Activated CD4-positive, CD25-positive, alpha-beta regulatory T cell (primary cell): ENCODE data around the gene FARP2.
"Not testable (repeated sequence)": the region's sequence is repeated elsewhere in the genome, so short reads cannot be mapped to it uniquely, and the experiment has no call there.

Source experiments
- DNase-seq, 4 experiments: peaks; one replicate each; lab custom pipeline; 2025; lab: John Stamatoyannopoulos, UW

Gene FARP2

DNA sequence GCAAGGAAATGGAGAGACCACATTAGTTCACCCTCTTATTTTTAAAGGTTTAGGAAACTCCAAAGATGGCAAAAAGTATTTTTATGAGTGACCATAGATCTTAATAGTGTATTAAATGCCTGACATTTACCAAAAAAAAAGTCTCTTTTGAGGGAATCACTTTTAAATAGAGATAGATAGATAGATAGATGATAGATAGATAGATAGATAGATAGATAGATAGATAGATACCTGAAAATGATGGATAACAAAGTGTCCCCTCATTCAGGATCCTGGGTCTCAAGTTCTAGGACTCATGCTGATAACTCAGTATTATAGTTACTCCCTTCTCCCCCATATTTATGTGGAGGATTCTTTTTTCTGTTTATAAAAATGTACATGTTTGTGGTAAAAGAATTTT, 52.8 kb downstream of the FARP2 start:
- no peak for DNase-seq

DNA sequence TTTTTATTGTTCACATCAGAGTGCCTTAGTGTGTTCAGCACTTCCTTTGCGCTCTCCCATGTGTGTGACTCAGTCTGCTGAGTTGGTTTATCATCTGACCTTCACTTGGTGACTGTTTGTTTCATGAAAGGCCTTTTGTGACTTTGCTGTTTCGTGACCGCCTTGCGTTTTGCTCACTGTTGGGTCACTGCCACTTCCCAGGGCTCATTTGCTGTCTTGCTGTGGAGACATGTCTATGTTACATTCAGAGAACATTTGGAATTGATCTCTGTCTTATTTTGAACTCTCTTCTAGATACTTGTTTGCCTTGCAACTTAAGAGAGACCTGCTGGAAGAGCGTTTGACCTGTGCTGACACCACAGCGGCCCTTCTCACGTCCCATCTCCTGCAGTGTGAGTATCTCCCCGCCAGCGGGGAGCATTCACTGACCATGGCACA, 54.7 kb downstream of the FARP2 start:
- DNase-seq: no peak

DNA sequence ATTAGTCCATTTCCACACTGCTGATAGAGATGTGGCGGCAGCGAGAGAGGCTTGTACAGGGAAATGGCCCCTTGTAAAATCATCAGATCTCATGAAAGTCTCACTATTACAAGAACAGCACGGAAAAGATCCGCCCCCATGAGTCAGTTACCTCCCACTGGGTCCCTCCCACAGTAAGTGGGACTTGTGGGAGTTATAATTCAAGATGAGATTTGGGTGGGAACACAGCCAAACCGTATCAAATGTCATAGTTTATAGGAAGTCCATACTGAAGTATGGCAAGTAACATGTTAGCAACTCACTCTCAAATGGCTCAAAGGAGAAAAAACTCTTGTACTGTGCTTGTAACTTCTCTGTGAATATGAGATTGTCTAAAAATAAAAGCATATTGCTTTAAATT, 56.1 kb downstream of the FARP2 start:
- DNase-seq: no peak

DNA sequence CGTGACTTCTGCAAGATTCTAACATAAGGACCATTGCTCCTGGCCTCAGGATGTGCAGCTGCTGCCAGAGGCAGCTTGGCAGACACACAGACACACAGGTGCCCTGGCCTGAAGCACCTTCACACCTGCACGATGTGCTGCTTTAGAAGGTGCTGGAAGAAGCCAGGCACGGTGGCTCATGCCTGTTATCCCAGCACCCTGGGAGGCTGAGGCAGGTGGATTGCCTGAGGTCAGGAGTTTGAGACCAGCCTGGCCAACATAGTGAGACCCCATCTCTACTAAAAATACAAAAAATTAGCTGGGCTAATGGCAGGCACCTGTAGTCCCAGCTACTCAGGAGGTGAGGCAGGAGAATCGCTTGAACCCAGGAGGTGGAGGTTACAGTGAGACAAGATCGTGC, 57.4 kb downstream of the FARP2 start:
- not testable (repeated sequence) for DNase-seq

DNA sequence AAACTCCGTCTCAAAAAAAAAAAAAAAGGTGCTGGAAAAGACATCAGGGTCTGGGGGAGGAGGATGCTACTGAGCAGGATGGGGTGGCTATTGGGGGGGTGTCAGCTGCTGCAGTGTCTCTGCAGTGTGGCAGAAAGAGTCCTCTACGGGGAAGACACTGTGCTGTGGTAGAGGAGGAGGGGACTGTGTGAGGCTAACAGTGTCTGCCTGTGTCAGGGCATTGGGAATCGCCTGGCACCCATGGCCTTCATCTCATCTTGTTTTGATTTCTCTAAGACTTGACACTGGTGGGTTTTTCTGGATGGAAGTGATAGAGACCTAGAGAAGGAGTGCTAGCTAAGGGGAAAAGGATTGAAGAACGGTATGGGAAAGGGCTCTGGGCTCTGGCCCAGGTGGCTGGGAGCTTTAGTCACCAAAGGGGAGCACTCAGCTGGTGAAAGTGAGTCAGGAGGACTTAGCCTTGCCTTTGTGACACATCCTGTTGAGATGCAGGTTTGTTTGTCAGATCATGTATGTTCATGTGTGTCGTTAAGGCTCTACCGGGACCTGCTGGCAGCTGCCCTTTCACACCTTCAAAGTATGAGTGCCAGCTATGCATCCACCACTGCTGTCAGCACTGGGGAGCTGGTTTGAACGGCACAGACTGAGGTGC, 58.0 kb downstream of the FARP2 start:
- DNase-seq: no peak

DNA sequence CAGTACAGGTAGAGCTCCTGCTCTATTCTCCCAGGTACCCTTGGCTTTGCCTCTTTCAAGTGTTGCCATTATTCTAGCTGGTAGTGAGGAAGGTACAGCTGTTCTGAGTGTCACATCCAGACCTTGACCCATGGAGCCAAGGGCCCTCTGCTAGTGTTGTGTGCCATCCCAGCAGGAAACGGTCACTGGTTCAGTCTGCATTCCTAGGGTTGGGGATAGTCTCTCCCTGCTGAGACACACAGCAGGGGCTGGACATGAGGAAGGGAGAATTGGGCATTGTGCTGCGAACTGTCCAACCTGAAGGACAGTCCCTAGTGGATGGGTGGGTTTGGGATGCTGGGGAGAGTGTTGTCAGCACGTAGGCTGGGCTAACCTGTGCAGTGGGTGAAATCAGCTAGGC, 59.1 kb downstream of the FARP2 start:
- DNase-seq: no peak

DNA sequence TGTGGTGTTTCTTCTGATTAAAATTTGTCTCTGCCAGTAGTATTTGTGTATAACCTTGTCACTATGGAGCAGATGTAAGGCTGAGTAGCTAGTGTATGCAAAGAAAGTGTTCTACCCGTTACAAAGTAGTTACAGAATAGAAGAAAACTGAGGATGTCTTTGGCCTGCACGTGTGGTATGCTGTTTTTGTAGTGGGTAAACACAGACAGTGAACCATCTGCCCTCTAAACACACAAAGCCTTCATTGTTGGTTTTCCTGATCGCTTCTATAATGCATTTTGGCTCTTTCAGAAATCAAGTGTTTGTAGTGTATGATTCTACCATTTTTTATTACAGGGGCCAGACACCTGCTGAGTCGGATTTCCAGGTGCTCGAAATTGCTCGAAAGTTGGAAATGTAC, 61.5 kb downstream of the FARP2 start:
- DNase-seq: no peak

DNA sequence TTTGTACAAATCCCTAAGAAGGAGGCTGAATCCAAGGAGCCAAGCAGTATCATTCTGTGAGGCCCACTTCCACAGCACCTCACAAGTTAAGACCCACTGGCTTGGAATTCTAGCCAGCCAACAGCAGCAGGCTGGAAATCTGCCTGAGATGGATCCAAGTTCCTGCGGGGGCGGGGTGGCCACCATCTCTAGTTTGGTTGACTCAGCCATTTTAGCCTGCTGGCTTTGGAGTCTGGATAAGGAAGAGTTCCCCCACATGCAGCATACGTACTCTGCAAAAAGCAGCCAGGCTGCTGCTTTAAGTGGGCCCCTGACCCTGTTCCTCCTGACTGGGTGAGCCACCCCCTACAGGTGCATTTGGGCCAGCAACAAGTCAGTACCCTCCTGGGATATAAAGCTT, 65.2 kb downstream of the FARP2 start:
- DNase-seq: no peak

DNA sequence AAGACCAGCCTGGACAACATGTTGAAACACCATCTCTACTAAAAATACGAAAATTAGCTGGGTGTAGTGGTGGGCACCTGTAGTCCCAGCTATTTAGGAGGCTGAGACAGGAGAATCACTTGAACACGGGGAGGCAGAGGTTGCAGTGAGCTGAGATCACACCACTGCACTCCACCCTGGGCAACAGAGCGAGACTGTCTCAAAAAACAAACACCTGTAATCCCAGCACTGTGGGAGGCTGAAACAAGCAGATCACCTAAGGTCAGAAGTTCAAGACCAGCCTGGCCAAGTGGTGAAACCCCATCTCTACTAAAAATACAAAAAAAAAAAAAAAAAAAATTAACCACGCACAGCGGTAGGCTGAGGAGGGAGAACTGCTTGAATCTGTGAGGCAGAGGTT, 65.9 kb downstream of the FARP2 start:
- not testable (repeated sequence) for DNase-seq

DNA sequence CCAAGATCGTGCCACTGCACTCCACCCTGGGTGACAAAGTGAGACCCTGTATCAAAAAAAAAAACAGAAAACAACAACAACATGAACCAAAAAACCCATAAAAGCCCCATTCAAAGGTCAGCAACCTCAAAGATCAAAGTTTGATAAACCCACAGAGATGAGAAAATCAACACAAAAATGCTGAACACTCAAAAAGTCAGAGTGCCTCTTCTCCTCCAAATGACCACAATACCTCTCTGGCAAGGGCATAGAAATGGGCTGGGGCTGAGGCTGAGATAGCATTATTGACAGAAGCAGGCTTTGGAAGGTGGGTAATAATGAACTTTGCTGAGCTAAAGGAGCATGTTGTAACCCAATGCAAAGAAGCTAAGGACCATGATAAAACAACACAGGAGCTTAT, 66.3 kb downstream of the FARP2 start:
- no peak for DNase-seq

DNA sequence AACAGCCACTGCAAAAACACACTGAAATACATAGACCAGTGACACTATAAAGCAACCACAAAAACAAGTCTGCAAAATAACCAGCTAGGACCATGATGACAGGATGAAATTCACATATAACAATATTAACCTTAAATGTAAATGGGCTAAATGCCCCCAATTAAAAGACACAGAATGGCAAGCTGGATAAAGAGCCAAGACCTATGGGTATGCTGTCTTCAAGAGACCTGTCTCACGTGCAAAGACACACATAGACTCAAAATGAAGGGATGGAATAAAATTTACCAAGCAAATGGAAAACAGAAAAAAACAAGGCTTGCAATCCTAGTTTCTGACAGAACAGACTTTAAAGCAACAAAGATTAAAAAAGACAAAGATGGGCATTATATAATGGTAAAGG, 67.4 kb downstream of the FARP2 start:
- DNase-seq: not testable (repeated sequence)

DNA sequence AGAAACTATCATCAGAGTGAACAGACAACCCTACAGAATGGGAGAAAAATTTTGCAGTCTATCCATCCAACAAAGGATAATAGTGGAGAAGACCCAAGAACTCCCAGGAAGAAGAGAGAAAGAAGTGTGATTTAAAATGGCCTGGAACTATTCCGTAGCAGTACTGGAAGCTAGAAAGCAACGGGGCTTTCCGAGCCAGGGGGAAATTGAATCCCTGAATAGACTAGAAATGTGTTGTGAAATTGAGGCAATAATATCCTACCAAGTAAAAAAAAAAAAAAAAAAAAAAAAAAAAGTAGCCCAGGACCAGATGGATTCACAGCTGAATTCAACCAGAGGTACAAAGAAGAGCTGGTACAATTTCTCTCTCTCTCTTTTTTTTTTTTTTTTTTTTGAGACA, 69.3 kb downstream of the FARP2 start:
- DNase-seq: no peak

DNA sequence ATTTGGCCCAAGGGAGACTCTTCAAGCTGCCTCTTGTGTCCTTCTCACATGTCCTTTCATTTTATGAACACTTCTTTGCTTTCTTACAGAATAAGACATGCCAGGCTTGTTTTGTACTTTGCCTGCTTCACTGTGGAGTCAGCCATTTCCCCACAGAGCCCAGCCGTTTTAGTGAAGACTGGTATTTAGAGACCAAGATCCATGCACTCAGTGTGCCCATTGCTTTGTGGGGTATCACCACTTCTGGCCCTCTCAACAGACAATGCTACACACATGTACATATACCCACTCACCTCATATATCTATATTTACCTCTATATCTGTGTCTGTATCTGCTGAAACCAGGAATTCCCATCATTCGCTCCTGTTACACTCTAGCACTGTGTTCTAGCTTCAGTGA, 74.1 kb downstream of the FARP2 start:
- DNase-seq: no peak

DNA sequence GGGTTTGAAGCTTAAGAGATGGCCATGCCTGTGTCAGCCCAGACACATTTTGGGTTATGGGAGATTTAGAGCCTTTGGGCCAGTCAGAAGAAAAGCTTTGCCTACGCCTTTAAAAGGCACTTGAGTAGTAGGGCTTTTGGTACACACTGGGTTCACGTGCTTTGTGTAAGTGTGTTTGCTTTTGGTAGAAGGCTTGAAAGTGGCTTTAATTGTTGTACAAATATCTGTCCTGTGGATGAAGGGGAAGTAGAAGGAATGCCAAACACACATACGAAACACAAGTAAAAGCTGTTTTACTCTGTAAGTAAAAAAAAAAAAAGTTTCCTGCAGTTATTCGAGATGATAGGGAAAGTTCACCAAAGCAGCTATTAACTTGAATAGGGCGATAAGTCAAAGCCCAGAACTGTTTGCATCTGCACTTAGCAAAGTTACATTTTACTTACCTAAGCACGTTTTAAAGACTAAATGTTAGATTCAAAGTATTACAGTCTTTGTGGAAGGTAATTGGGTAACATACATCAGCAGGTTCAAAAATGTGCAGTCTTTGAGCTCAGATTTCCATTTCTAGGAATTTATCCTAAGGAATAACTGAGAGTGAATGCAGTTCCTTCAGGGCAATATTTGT, 76.9 kb downstream of the FARP2 start:
- no peak for DNase-seq

DNA sequence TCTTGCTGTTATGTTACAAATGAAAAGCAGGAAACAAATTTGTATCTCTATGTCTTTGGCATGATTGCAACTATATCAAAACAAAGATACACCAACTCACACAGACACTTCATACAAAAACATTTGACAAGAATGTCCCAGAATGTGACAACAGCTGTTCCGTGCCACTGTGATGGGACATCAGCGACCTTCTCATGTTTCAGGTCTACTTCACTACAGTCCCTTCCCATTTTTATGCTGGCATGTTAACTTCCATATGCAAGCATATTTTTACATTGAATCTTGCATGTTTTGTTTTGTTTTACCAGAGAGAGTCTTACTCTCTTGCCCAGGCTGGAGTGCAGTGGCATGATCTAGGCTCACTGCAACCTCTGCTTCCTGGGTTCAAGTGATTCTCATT, 81.1 kb downstream of the FARP2 start:
- DNase-seq: no peak

DNA sequence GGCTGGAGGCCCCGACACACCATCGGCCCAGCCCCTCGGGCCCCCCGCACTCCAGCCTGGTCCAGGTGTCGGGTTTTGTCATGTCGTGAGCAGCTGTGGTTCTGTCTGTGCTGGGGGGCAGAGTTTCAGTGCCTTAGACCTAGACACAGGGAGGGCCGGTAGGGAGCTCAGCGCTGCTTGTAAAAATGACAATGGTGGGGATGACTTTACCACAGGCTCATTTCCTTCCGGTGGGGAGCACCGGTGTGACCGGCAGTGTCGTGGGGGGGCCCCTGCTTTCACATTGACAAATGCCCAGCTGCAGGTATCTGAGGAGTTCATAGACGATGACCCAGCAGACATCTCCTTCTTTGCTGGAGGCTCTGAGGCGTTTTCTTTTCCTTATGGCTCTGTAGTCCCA, 85.4 kb downstream of the FARP2 start:
- DNase-seq: no peak

DNA sequence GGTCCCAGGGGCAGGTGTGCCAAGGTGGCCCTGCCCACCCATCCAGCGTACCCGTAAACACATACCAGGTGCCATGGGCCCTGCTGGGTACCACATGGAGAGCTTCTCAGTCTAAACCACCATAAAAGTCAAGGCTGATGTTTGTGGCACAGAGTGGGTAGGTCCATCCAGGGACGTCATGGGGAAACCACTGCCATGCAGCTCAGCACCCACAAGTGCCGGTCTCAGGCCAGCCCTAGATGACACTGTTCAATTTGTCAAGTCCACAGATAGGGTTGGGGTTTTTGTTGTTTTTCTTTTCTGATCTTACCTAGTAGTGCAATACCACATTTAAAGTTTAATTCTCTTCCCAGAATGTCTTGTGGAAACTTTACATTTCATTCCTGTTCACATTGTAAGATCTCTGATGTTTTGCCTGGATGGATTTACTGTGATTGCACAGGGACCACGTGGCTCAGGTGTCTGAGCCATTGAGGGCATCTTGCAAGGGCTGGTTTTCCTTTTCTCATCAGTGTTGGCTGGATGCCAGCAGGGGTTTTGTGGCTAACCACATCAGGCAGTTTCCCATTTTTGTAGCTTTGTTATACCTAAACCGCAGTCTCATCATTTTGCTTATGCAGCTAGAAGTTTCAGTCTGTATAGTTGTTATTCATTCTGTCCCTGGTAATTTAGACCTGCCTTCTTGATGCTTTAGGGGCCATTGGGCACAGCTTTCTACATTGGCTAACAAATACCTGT, 87.6 kb downstream of the FARP2 start:
- DNase-seq: peak; percentile 36 to 67 (median 50)

DNA sequence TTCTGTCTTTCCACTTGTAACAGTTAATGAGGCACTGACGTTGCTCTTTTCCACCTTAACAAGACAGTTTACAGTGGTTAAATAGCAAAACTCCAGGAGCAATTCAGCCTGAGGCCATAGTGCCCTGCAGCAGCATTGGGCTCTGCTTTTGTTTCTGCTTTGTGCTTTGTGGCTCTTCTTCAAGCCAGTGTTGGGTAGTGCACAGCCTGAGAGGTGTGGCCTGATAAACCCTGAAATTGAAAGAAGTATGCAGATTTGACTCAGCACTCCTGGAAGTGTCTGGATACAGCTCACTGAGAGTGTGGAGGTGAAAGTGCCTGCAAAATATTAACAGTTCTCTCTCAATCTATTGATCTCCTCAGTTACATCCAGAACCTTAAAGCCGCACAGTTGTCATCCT, 89.3 kb downstream of the FARP2 start:
- no peak for DNase-seq

DNA sequence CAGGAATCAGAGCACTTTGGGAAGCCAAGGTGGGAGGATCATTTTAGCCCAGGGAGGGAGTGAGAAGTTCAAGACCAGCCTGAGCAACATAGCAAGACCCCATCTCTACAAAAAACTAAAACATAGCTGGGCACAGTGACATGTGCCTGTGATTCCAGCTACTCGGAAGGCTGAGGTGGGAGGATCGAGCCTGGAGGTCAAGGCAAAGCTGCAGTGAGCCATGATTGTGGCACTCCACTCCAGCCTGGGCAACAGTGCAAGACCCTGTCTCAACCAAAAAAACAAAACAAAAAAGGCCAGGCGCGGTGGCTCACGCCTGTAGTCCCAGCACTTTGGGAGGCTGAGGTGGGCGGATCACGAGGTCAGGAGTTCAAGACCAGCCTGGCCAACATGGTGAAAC, 94.0 kb downstream of the FARP2 start:
- DNase-seq: not testable (repeated sequence)

DNA sequence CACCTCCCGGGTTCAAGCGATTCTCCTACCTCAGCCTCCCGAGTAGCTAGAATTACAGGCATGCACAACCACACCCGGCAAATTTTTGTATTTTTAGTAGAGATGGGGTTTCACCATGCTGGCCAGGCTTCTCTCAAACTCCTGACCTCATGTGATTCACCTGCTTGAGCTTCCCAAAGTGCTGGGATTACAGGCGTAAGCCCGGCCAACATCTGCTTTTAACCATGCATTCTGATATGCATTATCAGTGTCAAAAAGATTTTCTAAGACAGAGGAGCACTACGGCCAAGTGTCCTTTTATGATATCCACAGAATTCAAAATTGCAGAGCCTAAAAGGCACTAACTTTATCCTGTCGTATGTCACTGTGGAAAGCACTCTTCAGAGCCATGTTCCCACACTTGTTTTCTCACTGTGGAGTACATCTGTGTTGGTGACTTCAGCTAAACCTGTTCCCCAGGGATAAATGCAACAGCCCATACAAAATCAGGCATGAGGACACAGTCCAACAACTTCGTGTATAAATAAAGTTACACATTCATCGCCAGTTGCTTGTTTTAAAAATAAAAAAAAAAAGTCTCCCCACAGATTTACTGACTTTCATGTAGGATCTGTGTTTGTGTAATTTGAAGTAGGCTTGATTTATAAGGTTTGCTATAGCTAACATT, 95.9 kb downstream of the FARP2 start:
- DNase-seq: no peak

DNA sequence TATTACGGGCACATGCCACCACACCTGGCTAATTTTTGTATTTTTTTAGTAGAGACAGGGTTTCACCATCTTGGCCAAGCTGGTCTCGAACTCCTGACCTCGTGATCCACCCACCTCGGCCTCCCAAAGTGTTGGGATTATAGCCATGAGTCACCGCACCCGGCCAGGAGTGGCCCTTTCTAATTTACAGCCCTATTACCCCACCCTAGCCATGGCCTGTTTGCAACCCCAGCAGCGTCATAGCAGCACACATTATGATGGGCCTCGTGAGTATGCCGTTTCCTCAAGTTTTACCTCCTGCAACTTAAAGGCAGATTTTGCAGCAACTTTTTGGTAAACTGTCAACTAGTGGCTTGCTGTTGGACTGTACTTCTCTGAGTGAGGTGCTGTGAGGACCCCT, 97.8 kb downstream of the FARP2 start:
- not testable (repeated sequence) for DNase-seq

DNA sequence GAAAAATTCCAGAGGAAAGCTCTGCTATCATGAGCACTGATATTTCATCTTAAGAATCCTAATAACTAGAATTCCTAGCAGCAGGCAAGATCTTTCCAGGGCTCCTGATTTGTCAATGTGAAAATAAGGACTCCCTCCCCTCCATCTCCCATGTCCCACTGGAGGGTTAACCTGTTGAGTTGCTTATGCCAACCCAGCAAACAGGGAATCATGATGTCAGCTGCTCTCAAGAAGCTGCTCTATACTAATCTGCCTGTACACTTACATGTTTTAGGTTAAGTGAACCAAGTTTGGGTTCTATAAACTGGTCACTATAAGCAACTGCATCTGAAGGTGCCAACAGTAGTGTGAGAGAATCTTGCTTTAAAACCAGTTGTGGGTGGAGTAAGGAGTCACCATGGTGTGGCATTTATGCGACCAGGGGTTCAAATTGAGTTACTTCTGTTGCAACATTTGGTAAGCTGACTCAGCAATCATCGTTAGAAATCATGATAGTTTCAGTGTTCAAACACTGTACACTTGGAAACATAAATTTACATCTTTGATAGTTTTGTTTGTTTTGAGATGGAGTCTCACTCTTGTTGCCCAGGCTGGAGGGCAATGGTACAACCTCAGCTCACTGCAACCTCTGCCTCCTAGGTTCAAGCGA, 98.9 kb downstream of the FARP2 start:
- no peak for DNase-seq
